KOPT-K1 (cell line): ENCODE results near the gene ARHGAP25.

Experiments
- H3K27ac ChIP-seq: fragments of 200-600 bp; sonication (generic); 2 replicates; pipeline ENCODE4 v1.5.1; 2016; ENCODE audit warnings: antibody characterized with exemption, mild to moderate bottlenecking, low read depth, low read length; ENCODE audit not compliant: poor library complexity, severe bottlenecking
- H3K36me3 ChIP-seq: fragments of 200-600 bp; sonication (generic); 2 replicates; pipeline ENCODE4 v1.5.1; 2017; ENCODE audit warnings: antibody characterized with exemption, mild to moderate bottlenecking, low read length, moderate library complexity; ENCODE audit not compliant: insufficient read depth
- H3K9me3 ChIP-seq: fragments of 200-600 bp; sonication (generic); 2 replicates; pipeline ENCODE4 v1.5.1; 2017; ENCODE audit warnings: antibody characterized with exemption, low read length, mild to moderate bottlenecking; ENCODE audit not compliant: insufficient read depth, poor library complexity, severe bottlenecking

The ARHGAP25 gene

DNA sequence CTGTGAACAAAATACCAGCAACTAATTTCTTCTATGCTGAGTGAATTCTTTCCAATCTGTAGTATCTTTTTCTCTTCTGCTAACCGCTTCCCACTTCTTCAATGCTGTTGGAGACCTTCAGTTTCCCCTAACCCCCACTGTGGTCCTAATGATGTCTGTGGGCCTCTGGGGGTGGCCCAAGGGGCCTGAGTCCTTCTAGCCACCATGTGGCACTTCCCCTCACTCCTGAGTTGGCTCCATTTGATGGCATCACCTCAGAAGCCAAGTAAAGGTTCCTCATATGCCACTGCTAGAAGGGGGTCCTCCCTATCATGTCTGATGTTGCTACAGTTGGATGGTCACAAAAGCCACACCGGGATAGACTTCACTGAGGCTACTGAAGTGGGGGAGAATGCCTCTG lies 37.5 kb downstream of the ARHGAP25 start:
- H3K9me3 ChIP-seq = no peaks in the 10 kb centered on the region
- H3K27ac ChIP-seq = peak overlapping the region; percentile 21
- H3K36me3 ChIP-seq = peaks cover 18% of the 10 kb centered on the region

DNA sequence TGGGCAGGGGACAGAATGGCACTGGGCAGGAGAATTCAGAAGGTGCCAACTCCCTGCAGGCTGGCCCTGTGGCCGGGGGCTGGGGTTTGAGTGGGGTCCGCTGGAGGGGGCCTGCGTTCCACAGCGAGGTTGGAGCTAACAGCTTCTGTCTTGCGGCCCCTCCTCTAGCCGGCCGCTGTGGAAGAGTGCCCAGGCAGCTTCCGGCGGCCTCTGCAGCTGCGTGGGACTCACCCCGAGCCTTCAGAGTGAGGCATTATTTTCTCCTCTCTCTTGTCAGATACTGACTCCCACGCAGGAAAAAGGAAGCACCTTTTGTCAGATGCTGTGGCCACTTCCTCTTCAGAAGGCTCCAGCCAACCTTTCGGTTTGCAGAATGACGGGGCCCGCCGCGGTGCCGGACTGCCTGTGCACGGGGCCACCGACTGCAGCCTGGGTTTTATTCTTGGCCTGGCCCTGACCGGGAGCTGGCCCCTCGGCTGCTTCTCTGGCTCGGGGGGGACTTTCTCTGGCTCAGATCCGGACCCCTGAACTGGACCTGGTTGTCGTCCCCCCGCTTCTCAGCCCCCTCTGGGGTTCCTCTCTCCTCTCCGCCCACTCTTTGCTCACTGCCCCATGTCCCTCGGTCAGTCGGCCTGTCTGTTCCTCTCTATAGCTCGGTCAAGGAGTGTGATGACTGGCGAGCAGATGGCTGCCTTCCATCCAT lies 40.1 kb downstream of the ARHGAP25 start:
- Histone ChIP-seq H3K27ac (peak overlapping the region; percentile 71), H3K36me3 (peaks cover 22% of the 10 kb centered on the region), H3K9me3 (no peaks in the 10 kb centered on the region)

DNA sequence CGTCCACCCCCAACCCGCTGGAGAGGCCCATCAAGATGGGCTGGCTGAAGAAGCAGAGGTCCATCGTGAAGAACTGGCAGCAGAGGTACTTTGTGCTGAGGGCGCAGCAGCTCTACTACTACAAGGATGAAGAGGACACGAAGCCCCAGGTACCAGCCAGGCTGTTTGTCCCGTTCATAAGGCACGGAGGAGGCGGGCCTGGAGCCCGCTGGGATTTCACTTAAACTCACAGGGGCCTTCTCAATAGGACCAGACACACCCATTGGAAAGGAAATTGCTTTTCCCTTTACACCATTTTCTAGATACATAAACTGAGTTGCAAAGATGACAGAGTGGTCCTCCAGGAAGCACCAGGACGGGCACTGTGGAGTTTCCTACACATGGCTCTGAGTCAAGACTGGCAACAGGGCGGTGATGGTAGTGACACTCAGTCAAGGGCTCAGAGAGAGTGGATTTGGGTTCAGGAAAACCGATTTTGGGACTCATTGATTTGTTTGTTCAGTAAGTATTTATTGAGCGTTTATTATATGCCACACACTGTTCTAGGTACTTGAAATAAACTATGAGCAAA lies 40.7 kb downstream of the ARHGAP25 start:
- H3K27ac ChIP-seq = peak overlapping the region; percentile 71
- no peaks in the 10 kb centered on the region for H3K9me3 ChIP-seq
- peaks cover 25% of the 10 kb centered on the region for H3K36me3 ChIP-seq

- Histone ChIP-seq H3K36me3 (peaks cover 30% of the 10 kb centered on the region), H3K9me3 (no peaks in the 10 kb centered on the region), H3K27ac (peak overlapping the region; percentile 16)
These were observed 41.5 kb downstream of the ARHGAP25 start for GRCh38 chr2:68776124-68776523.

DNA sequence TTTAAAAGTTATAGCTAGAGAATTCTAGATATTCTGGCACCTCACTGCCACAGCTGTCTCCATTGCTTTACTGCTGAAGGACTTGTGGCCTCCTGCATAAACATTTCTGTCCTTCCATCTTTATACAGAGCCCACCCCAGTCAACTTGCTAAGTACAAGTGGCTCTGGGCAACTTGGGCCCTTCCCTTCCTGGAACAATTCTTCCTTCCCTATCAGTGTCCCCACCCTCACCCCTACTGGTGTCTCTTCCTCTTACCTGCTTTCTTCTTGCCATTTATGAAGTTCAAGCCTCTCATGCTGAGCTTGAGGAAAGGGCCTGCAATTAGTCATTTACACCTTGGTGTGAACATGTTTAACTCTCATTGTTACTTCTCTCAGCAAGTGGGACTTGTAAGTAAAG lies 45.0 kb downstream of the ARHGAP25 start:
- Histone ChIP-seq H3K36me3 (peaks cover 64% of the 10 kb centered on the region), H3K9me3 (no peaks in the 10 kb centered on the region), H3K27ac (no peak overlapping the region)

GRCh38 chr2:68784188-68784587 lies 49.6 kb downstream of the ARHGAP25 start:
- no peaks in the 10 kb centered on the region for H3K9me3 ChIP-seq
- H3K36me3 ChIP-seq = peaks cover 92% of the 10 kb centered on the region
- no peak overlapping the region for H3K27ac ChIP-seq

- H3K9me3 ChIP-seq = no peaks in the 10 kb centered on the region
These were observed 50.3 kb downstream of the ARHGAP25 start for GRCh38 chr2:68784915-68785314.

DNA sequence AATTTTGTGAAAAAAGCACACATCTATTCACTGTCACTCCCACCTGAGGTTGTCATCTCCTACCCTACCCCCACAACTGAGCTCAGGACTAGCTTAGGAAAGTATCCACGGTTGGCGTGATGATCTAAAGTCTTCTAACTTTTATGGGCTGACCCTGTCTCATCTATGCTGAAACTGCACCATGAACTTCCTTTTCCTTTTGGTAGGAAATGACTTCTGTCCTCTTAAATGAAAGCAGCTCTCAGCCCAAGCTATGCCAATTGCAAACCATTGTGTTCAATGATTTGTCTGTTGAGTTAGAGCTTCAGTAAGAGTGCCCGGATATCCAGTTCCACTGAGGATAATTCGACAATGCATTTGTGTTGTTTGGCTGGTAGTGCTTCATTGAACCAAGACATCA lies 52.7 kb downstream of the ARHGAP25 start:
- Histone ChIP-seq H3K36me3 (peaks cover 86% of the 10 kb centered on the region), H3K9me3 (no peaks in the 10 kb centered on the region), H3K27ac (no peak overlapping the region)

More at GRCh38 chr2:68784915-68785314, 50.3 kb downstream of the ARHGAP25 start:
- peaks cover 91% of the 10 kb centered on the region for H3K36me3 ChIP-seq
- H3K27ac ChIP-seq = no peak overlapping the region

- Histone ChIP-seq H3K36me3 (peaks cover 70% of the 10 kb centered on the region), H3K27ac (no peak overlapping the region)
These were observed 55.0 kb downstream of the ARHGAP25 start for GRCh38 chr2:68789603-68790002.

GRCh38 chr2:68790600-68790999 lies 56.0 kb downstream of the ARHGAP25 start:
- Histone ChIP-seq H3K36me3 (peaks cover 60% of the 10 kb centered on the region), H3K27ac (no peak overlapping the region), H3K9me3 (no peaks in the 10 kb centered on the region)

More at GRCh38 chr2:68789603-68790002, 55.0 kb downstream of the ARHGAP25 start:
- H3K9me3 ChIP-seq = no peaks in the 10 kb centered on the region

DNA sequence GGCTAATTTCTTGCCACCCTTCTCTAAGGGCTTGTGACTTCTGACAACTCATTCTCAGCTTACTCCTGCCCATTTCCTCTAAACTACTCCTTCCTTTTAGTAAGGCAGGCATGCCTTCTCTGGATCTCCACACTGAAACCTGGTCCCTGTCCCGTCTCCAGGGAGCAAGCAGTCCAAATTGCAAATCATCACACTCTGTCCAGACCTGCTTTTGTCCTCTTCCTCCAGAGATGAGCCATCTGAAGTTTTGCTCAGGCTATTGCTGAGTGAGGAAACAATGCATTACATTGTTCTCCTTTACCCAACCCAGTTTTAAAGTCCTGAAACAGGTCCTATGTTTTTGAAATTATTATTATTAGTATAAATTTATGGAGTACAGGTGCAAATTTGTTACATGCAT lies 57.3 kb downstream of the ARHGAP25 start:
- Histone ChIP-seq H3K9me3 (no peaks in the 10 kb centered on the region), H3K36me3 (peaks cover 47% of the 10 kb centered on the region), H3K27ac (no peak overlapping the region)

- Histone ChIP-seq H3K36me3 (peaks cover 47% of the 10 kb centered on the region), H3K27ac (no peak overlapping the region), H3K9me3 (no peaks in the 10 kb centered on the region)
These were observed 58.1 kb downstream of the ARHGAP25 start for GRCh38 chr2:68792751-68793150.

DNA sequence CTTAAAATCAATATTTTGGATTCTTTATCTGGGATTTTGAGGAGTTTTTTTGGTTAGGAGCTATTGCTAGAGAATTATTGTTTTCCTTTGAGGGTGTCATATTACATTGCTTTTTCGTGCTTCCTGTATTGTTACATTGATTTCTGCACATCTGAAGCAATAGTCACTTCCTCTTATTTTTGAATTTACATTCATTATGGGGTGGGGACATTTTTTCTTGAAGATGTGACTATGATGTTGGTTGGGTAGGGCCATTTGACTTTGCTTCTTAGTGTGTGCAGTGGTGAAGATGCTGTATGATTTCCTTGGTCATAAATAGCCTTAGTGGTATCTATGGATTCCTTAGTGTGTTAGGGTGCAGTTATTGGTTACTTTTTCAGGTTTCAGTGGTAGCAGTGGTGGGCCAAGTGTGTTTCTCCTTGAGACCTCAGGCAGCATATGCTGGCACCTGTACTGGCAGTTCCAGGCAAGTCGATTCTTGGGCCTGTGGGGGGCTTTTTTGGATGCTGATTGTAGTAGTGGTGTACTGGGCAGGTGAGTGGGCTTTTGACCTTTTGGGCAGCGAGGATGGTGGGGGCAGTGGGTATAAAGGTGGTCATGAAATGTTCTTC lies 61.8 kb downstream of the ARHGAP25 start:
- H3K9me3 ChIP-seq = no peaks in the 10 kb centered on the region
- no peak overlapping the region for H3K27ac ChIP-seq
- peaks cover 31% of the 10 kb centered on the region; the same call in 1 of the 2 replicates for H3K36me3 ChIP-seq

- H3K27ac ChIP-seq = no peak overlapping the region
- H3K9me3 ChIP-seq = no peaks in the 10 kb centered on the region
- peaks cover 31% of the 10 kb centered on the region; the same call in 1 of the 2 replicates for H3K36me3 ChIP-seq
These were observed 64.0 kb downstream of the ARHGAP25 start for GRCh38 chr2:68798569-68798968.

- H3K27ac ChIP-seq = no peak overlapping the region
- no peaks in the 10 kb centered on the region for H3K9me3 ChIP-seq
- peaks cover 36% of the 10 kb centered on the region; the same call in 1 of the 2 replicates for H3K36me3 ChIP-seq
These were observed 64.8 kb downstream of the ARHGAP25 start for GRCh38 chr2:68799140-68800026.
